Activated gamma-delta T cell treated with anti-CD3 and anti-CD28 coated beads, Interleukin-2, amount 50 U/mL, for 16 hours (primary cell): ENCODE measurements around the gene NEGR1.

Experiments
- DNase-seq: peaks from one replicate; pipeline ENCODE4 v3.0.0-alpha.2; 2020; ENCODE audit warnings: low read depth

Gene NEGR1

GRCh38 chr1:71630073-71630472 is 652.3 kb downstream of the NEGR1 start:
- no peak for DNase-seq

GRCh38 chr1:71625004-71625403 is 657.3 kb downstream of the NEGR1 start:
- no peak for DNase-seq

- DNase-seq: no peak
These were observed 658.5 kb downstream of the NEGR1 start for GRCh38 chr1:71623888-71624287.

- no peak for DNase-seq
These were observed 660.6 kb downstream of the NEGR1 start for GRCh38 chr1:71621785-71622184.

- DNase-seq: no peak
These were observed 663.4 kb downstream of the NEGR1 start for GRCh38 chr1:71618766-71619530.

- no peak for DNase-seq
These were observed 664.1 kb downstream of the NEGR1 start for GRCh38 chr1:71618191-71618590.

- DNase-seq: no peak
These were observed 671.9 kb downstream of the NEGR1 start for GRCh38 chr1:71610476-71610875.

GRCh38 chr1:71603044-71603776 is 679.1 kb downstream of the NEGR1 start:
- no peak for DNase-seq

GRCh38 chr1:71600023-71600422 is 682.3 kb downstream of the NEGR1 start:
- no peak for DNase-seq

- DNase-seq: no peak
These were observed 683.0 kb downstream of the NEGR1 start for GRCh38 chr1:71599306-71599705.

GRCh38 chr1:71593523-71593922 is 688.8 kb downstream of the NEGR1 start:
- DNase-seq: no peak

- no peak for DNase-seq
These were observed 689.6 kb downstream of the NEGR1 start for GRCh38 chr1:71592646-71593274.

- DNase-seq: no peak
These were observed 693.3 kb downstream of the NEGR1 start for GRCh38 chr1:71589005-71589404.

GRCh38 chr1:71587961-71588360 is 694.4 kb downstream of the NEGR1 start:
- DNase-seq: no peak

GRCh38 chr1:71586030-71586429 is 696.3 kb downstream of the NEGR1 start:
- DNase-seq: no peak

- DNase-seq: no peak
These were observed 698.6 kb downstream of the NEGR1 start for GRCh38 chr1:71583756-71584155.

GRCh38 chr1:71582673-71583072 is 699.7 kb downstream of the NEGR1 start:
- DNase-seq: no peak

- no peak for DNase-seq
These were observed 704.7 kb downstream of the NEGR1 start for GRCh38 chr1:71577451-71578131.

- DNase-seq: no peak
These were observed 710.3 kb downstream of the NEGR1 start for GRCh38 chr1:71572038-71572437.

GRCh38 chr1:71566413-71566812 is 715.9 kb downstream of the NEGR1 start:
- no peak for DNase-seq

- DNase-seq: no peak
These were observed 716.5 kb downstream of the NEGR1 start for GRCh38 chr1:71565831-71566230.

- DNase-seq: no peak
These were observed 717.1 kb downstream of the NEGR1 start for GRCh38 chr1:71565262-71565661.

- no peak for DNase-seq
These were observed 720.0 kb downstream of the NEGR1 start for GRCh38 chr1:71562298-71562697.
